ENCODE data around the gene MYO7A.
"Not testable (repeated sequence)": the region's sequence is repeated elsewhere in the genome, so short reads cannot be mapped to it uniquely, and the experiment has no call there.

MYO7A gene

GRCh38 chr11:77093056-77093891 is 34.8 kb upstream of the MYO7A start:
- DNase-seq (ENCODE audit: low read depth): no peak

GRCh38 chr11:77093987-77094840 is 33.8 kb upstream of the MYO7A start:
- no peak for DNase-seq (ENCODE audit: low read depth)

GRCh38 chr11:77094841-77095365 is 33.1 kb upstream of the MYO7A start:
- DNase-seq (ENCODE audit: low read depth): no peak

- no peak for DNase-seq (ENCODE audit: low read depth)
Measured at GRCh38 chr11:77095551-77096490, 32.2 kb upstream of the MYO7A start.

- DNase-seq (ENCODE audit: low read depth): no peak
Measured at GRCh38 chr11:77096591-77097019, 31.4 kb upstream of the MYO7A start.

GRCh38 chr11:77097180-77097579 is 30.9 kb upstream of the MYO7A start:
- DNase-seq (ENCODE audit: low read depth): not testable (repeated sequence)

GRCh38 chr11:77100166-77101042 is 27.6 kb upstream of the MYO7A start:
- no peak for DNase-seq (ENCODE audit: low read depth)

- peak; percentile 33 for DNase-seq (ENCODE audit: low read depth)
Measured at GRCh38 chr11:77101043-77101537, 27.0 kb upstream of the MYO7A start.

- DNase-seq (ENCODE audit: low read depth): no peak
Measured at GRCh38 chr11:77102246-77103210, 25.5 kb upstream of the MYO7A start, which contains the start of gene OMP. Gene OMP, plus strand, starts transcription at chr11:77102840. Its CDS starts 0 bp downstream, at chr11:77102840.

GRCh38 chr11:77103319-77103718 is 24.7 kb upstream of the MYO7A start:
- no peak for DNase-seq (ENCODE audit: low read depth)

GRCh38 chr11:77104727-77105126 is 23.3 kb upstream of the MYO7A start:
- DNase-seq (ENCODE audit: low read depth): no peak

- DNase-seq (ENCODE audit: low read depth): no peak
Measured at GRCh38 chr11:77106321-77106720, 21.7 kb upstream of the MYO7A start.

GRCh38 chr11:77106759-77107158 is 21.3 kb upstream of the MYO7A start:
- DNase-seq (ENCODE audit: low read depth): no peak

GRCh38 chr11:77107950-77108349 is 20.1 kb upstream of the MYO7A start:
- DNase-seq (ENCODE audit: low read depth): no peak

GRCh38 chr11:77108436-77108835 is 19.6 kb upstream of the MYO7A start:
- no peak for DNase-seq (ENCODE audit: low read depth)

- no peak for DNase-seq (ENCODE audit: low read depth)
Measured at GRCh38 chr11:77109236-77110019, 18.6 kb upstream of the MYO7A start.

GRCh38 chr11:77110836-77111235 is 17.2 kb upstream of the MYO7A start:
- DNase-seq (ENCODE audit: low read depth): no peak

GRCh38 chr11:77111277-77111676 is 16.8 kb upstream of the MYO7A start:
- no peak for DNase-seq (ENCODE audit: low read depth)
